Measurements from ENCODE around the gene CD84.
A peak's percentile ranks its signal among the peaks of the same experiment; 100 is the strongest.

CD84 gene, protein sequence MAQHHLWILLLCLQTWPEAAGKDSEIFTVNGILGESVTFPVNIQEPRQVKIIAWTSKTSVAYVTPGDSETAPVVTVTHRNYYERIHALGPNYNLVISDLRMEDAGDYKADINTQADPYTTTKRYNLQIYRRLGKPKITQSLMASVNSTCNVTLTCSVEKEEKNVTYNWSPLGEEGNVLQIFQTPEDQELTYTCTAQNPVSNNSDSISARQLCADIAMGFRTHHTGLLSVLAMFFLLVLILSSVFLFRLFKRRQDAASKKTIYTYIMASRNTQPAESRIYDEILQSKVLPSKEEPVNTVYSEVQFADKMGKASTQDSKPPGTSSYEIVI

DNA sequence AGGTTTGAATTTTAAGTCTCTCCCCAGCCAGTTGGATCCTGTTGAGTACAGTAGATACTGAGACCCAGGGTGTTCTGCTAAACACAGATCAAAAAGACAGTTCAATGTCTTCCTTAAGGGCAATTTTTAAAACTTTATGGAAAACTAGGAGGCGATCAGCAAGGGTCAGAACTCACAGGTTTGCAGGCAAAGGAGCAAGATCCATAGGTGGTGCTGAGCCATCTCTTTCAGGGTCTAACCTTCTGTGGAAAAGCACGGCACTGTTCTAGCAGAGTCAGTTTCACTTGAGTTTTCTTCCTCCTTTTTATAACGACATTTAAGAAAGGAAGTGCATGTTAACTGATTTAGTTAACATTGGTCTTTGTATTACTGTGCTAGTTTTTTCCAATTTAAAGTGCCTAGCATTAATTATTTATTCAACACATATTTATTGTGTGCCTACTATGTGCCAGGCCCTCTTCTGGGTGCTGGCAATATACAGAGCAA, at the start of gene CD84:
CD84 (minus strand) TSS at position 281 of the 486 bp plus-strand sequence; CDS start at position 222, 59 bp downstream.
- no peak for DNase-seq

GRCh38 chr1:160628799-160629263, 49.5 kb upstream of the CD84 start:
- DNase-seq = no peak

DNA sequence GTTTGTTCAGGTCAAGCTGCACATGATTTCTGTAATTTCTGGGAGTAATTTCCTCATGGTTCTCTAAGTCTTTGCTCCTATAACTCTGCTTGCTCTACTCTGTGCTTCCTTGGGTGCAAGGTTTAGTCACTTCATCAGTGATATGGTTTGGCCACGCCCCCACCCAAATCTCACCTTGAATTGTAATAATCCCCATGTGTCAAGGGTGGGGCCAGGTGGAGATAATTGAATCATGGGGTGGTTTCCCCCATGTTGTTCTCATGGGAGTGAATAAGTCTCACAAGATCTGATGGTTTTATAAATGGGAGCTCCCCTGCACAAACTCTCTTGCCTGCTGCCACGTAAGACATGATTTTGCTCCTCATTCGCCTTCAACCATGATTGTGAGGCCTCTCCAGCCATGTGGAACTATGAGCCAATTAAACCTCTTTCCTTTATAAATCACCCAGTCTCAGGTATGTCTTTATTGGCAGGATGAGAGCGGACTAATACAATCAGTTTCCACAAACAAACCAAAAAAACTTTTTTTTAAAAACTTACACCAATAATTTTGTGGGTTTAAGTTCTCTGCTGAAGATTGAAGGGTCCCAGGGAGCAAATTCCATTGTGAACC, 48.5 kb upstream of the CD84 start:
- peak; percentile 78 to 83 for DNase-seq

DNA sequence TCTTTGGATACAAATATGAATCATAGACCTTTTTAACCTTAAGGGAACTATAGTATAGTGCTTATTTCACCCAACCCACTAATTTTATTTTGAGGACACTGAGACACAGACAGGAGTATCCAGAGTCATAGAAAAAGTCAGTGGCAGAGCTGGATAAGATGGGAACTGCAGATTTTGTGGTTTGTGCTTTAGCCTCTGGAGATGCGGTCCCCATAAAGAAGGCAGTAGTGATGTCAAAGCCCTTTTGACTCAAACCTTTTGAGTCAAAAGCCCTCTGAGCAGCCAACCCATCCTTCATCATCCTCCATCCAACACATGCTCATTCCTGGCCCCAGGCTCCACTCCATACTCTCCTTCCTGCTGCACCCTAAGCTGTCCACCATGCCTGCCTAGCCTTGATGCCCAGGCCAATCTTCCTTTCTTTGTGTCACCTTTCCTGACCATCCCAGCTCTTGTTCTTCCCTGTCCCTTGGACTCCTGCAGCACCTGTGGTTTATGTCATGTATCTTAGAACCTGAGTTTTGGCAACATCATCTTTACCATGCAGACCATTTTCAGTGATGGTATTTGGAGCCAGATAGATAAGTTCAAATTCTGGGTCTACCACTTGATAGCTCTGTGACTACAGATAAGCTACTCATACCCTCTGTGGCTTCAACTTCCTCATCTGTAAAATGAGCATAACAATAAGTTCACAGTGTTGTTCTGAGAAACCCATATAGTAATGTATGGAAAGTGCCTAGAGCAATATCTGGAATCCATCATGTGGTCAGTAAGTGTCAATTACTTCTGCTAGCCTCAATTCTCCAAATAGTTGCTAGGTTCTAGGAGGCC, 47.4 kb upstream of the CD84 start:
- no peak for DNase-seq

DNA sequence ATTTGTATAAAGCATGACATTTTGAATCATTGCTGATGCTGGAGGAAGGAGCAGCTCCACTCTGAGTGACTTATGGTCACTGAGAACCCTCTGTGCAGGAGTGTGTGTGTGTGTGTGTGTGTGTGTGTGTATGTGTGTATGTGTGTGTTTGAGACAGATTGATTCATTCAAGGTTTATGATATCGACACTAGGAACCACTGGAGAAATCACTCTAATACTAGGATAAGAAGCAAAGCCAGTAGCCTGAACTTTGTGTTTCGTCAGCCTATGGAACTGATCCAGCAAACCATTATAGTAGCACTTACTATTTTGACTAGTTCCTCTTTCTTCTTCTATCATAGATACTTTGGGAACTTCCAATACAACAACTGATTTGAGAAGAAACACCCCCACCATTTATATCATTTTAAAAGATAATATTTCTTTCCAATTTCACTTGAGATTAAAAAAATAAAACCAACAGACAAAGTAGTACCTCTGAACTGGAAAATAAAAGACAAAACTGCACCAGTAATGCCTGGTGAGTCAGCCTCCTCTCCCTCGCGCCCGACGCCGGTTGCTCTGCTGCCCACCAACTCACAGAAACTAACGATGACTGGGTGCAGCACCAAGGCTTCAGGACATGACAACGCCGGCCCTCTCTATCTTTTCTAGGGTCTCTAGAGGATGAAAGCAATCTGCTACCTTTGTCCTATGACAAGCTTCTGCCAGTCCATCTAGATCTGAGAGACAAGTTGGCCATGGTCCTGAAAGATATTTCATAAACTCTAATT, 46.6 kb upstream of the CD84 start:
- peak; percentile 71 to 80 for DNase-seq

GRCh38 chr1:160625321-160625720, 46.0 kb upstream of the CD84 start:
- DNase-seq = no peak

DNA sequence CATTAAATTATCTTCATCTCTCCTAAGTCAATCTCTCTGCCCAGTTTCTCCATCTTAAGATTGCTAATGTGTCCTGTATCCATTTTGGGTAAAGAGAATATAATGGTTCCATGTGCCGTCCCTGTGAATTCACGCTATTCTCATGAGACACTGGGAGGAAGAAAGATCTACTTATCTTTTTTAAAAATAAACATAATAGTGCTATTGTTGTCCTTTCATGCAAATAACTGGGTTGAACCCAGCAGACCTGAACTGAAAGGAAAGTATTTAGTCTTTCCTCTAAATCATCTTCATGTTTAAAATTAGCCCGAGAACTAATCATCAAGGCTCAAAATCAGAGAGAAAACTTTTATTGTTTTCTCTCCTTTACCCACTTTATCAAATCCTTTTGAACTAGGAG, 45.2 kb upstream of the CD84 start:
- no peak for DNase-seq

GRCh38 chr1:160623862-160624261, 44.6 kb upstream of the CD84 start:
- DNase-seq = no peak

- DNase-seq = peak in 1 of 2 experiments; percentile 56
These were observed 43.9 kb upstream of the CD84 start for GRCh38 chr1:160623227-160623633.

DNA sequence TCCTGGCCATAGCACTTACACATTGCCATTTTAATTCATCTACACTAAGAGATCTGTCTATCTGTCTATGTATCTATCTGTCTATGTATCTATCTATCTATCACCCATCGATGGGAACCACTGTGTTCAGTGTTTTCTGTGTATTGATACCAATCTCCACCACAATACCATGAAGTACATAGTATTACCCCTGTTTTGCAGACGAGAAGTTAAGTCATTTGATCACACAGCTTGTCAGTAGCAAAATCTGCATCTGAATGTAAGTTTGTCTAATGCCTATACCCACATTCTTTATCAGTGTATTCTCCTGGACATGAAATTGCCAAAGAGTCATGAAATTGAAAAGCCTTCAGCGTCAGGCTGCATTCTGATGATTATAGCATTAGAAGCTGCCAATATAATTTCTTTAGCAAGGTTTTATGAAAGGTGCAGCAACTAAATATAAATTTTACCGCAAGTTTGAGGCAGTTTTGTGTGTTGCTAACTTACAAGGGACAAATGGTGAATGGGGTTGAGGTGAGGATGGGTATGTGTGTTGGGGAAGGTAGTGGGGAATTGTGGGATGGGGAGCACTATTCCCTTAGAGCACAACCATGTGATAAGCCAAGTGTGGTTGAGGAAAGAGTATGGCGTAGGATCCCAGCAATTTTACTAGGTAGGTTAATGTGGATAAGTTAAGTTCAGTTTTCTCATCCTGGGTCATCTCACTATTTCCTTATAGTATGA, 43.4 kb upstream of the CD84 start:
- no peak for DNase-seq

GRCh38 chr1:160621633-160622413, 42.5 kb upstream of the CD84 start:
- peak; percentile 45 to 55 for DNase-seq

DNA sequence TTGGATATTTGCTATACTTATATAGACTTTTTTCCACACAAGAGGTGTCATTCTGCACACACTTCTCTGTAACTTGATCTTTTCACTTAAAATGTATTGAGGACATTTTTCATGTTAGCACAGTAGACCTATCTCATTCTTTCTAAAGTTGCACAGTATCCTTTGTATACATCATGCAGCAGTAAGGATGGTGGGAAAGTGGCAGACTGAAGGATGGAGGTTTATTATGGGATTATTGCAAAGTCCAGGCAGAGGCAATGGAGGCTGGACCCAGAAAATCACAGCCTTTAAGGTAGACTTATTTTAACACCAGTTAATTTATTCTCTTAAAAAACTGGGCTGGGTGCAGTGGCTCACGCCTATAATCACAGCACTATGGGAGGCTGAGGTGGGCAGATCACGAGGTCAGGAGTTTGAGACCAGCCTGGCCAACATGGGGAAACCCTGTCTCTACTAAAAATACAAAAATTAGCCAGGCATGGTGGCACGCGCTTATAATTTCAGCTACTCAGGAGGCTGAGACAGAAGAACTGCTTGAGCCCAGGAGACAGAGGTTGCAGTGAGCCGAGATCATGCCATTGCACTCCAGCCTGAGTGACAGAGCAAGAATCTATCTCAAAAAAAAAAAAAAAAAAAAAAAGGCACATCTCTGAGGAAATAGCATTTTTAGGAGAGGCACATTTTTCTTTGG, 41.8 kb upstream of the CD84 start:
- DNase-seq = no peak

GRCh38 chr1:160619742-160620277, 40.5 kb upstream of the CD84 start:
- DNase-seq = no peak

GRCh38 chr1:160618763-160619274, 39.5 kb upstream of the CD84 start:
- DNase-seq = peak; percentile 46 to 58

- DNase-seq = no peak
These were observed 39.0 kb upstream of the CD84 start for GRCh38 chr1:160618327-160618726.

DNA sequence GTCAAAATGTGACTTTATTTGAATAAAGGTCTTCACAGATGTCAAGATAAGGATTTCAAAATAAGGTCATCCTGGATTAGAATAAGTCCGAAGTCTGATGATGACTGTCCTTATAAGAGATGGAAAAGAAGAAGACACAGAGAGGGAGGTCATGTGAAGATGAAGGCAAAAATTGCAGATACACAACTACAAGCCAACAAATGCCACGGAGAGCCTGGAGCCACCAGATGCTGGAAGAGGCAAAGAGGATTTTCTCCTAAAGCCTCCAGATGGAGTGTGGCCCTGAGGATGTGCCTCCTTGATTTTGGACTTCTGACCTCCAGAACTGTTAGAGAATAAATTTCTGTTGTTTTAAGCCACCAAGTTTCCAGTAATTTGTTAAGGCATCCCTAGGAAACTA, 36.4 kb upstream of the CD84 start:
- DNase-seq = no peak

DNA sequence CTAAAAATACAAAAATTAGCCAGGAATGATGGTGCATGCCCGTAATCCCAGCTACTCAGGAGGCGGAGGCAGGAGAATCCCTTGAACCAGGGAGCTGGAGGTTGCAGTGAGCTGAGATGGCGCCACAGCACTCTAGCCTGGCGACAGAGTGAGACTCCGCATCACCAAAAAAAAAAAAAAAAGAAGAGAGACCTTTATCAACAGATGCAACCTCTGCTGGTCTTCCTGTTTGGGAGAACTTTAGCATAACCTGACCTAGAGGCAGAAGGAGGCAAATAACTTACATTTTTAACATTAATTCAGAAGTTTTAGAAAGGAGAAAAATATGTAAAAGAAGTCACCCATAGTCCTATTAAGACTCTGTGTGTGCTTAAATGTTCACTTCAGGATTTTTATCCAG, 35.1 kb upstream of the CD84 start:
- no peak for DNase-seq

DNA sequence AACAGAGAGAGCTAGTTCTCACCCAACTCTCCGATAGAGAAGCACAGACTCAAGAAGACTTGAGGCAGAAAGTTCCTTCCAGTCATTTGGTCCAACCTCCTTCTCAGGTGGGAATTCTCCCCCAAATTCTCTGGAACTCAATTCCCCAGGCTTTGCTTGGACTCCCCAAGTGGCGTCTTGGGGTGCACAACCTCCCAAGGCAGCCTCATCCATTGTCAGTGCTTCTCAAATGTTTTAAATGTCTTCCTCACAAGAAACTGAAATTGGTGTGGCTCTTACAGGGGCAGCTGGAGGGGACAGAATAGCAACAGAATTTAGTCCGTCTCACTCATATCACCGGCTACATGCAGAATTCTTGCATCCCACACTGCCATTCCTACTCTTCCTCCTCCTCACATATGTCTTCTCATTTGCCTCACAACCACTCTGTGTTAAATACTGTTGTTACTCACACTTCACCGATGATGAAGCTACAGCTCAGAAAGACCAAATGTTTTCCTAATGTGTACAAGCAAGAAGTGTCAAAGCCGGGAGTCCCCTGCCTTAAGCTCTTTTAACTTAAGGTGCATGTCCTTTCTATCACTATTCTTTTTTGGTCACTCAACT, 33.4 kb upstream of the CD84 start:
- no peak for DNase-seq

- no peak for DNase-seq
These were observed 31.4 kb upstream of the CD84 start for GRCh38 chr1:160610569-160611242.

Data from activated CD4-positive, alpha-beta T cell treated with anti-CD3 and anti-CD28 coated beads, Interleukin-2, amount 50 U/mL, for 48 hours (primary cell).